Esophagus (tissue), 2 donors: ENCODE measurements around the gene FBXO9. TPM values are rescaled to one million over a fixed set of nuclear protein-coding genes. Genes with fewer than 3 reads are reported as not detected.

Experiments used
- H3K27ac ChIP-seq, 2 donors: one replicate each; pipeline ENCODE4 v1.5.1; 2013; ENCODE audit warnings: low read depth in 2 of 2, mild to moderate bottlenecking in 2 of 2, inconsistent platforms in 1 of 2, low read length in 1 of 2, moderate library complexity in 1 of 2
- H3K27me3 ChIP-seq, 2 donors: one replicate each; pipeline ENCODE4 v1.6.1; 2013; ENCODE audit warnings: low read length in 2 of 2, control low read depth in 1 of 2, mild to moderate bottlenecking in 1 of 2; ENCODE audit not compliant: insufficient read depth in 2 of 2, control insufficient read depth in 1 of 2
- H3K36me3 ChIP-seq, 2 donors: one replicate each; pipeline ENCODE4 v1.6.1; 2013; ENCODE audit warnings: low read length in 1 of 2; ENCODE audit not compliant: control insufficient read depth in 2 of 2, insufficient read depth in 2 of 2
- H3K4me1 ChIP-seq, 2 donors: one replicate each; pipeline ENCODE4 v1.6.1; 2013; ENCODE audit warnings: low read length in 1 of 2; ENCODE audit not compliant: control insufficient read depth in 2 of 2, insufficient read depth in 2 of 2
- H3K4me3 ChIP-seq, 2 donors: one replicate each; pipeline ENCODE4 v1.5.1; 2013; ENCODE audit warnings: low read length in 2 of 2, mild to moderate bottlenecking in 2 of 2, low read depth in 1 of 2, moderate library complexity in 1 of 2
- H3K9me3 ChIP-seq, 2 donors: one replicate each; pipeline ENCODE4 v1.6.1; 2013; ENCODE audit warnings: mild to moderate bottlenecking in 2 of 2, low read depth in 1 of 2, low read length in 1 of 2, moderate library complexity in 1 of 2; ENCODE audit not compliant: control insufficient read depth in 2 of 2, insufficient read depth in 1 of 2
- WGBS, 2 donors: extraction: QIAGEN DNeasy Blood & Tissue Kit; methylation state at CpG; one replicate each; pipeline ENCODE4 v1.1.7; 2013; 5-methylcytosine and 5-hydroxymethylcytosine counted together
- polyA plus RNA-seq, 2 donors: library from polyadenylated mRNA; stranded (reverse); fragments of 200-250 nt; gene quantifications; one replicate each; pipeline ENCODE4 v1.2.3, GENCODE V29; 2013
- donor health status: healthy with polysubstance abuse.
- donor health status: Bipolar disorder and iron deficiency.

The FBXO9 gene
- polyA plus RNA-seq, 2 donors, result 14.3 to 43.1 TPM

- 86 to 90% methylated on average over 3 of the region's 3 CpGs for WGBS, 2 donors
Measured at GRCh38 chr6:53103993-53104675, 38.9 kb downstream of the FBXO9 start.

GRCh38 chr6:53104916-53105315 is 39.7 kb downstream of the FBXO9 start:
- H3K36me3 ChIP-seq, result peaks cover 0 to 7% of the 10 kb centered on the region in 2 donors
- no peaks in the 10 kb centered on the region for H3K9me3 ChIP-seq
- H3K27me3 ChIP-seq, result no peaks in the 10 kb centered on the region
- H3K4me3 ChIP-seq, result no peak overlapping the region
- H3K27ac ChIP-seq, result no peak overlapping the region
- H3K4me1 ChIP-seq, result no peaks in the 10 kb centered on the region

More at GRCh38 chr6:53103993-53104675, 38.9 kb downstream of the FBXO9 start:
- no peaks in the 10 kb centered on the region for H3K27me3 ChIP-seq
- no peaks in the 10 kb centered on the region for H3K4me1 ChIP-seq
- no peak overlapping the region for H3K4me3 ChIP-seq
- no peaks in the 10 kb centered on the region for H3K9me3 ChIP-seq
- H3K36me3 ChIP-seq, result peaks cover 0 to 8% of the 10 kb centered on the region in 2 donors
- H3K27ac ChIP-seq, result no peak overlapping the region

- Histone ChIP-seq H3K9me3 (no peaks in the 10 kb centered on the region), H3K27ac (no peak overlapping the region), H3K36me3 (no peaks in the 10 kb centered on the region), H3K4me3 (no peak overlapping the region), H3K4me1 (no peaks in the 10 kb centered on the region), H3K27me3 (no peaks in the 10 kb centered on the region)
- WGBS, 2 donors, result 71 to 75% methylated on average over 4 of the region's 4 CpGs
Measured at GRCh38 chr6:53107091-53107490, 41.9 kb downstream of the FBXO9 start.

- no peaks in the 10 kb centered on the region for H3K9me3 ChIP-seq
- H3K27ac ChIP-seq, result no peak overlapping the region
- WGBS, 2 donors, result 88% methylated on average over 2 of the region's 2 CpGs
- H3K4me1 ChIP-seq, result no peaks in the 10 kb centered on the region
- no peak overlapping the region for H3K4me3 ChIP-seq
- no peaks in the 10 kb centered on the region for H3K36me3 ChIP-seq
- no peaks in the 10 kb centered on the region for H3K27me3 ChIP-seq
Measured at GRCh38 chr6:53109612-53110011, 44.4 kb downstream of the FBXO9 start.

GRCh38 chr6:53111865-53112264 is 46.7 kb downstream of the FBXO9 start:
- Histone ChIP-seq H3K4me3 (no peak overlapping the region), H3K27ac (no peak overlapping the region), H3K4me1 (no peaks in the 10 kb centered on the region), H3K27me3 (no peaks in the 10 kb centered on the region), H3K9me3 (no peaks in the 10 kb centered on the region), H3K36me3 (no peaks in the 10 kb centered on the region)
- 56 to 60% methylated on average over 6 of the region's 6 CpGs for WGBS, 2 donors

- no peak overlapping the region for H3K27ac ChIP-seq
- H3K36me3 ChIP-seq, result no peaks in the 10 kb centered on the region
- H3K4me3 ChIP-seq, result no peak overlapping the region
- no peaks in the 10 kb centered on the region for H3K27me3 ChIP-seq
- no peaks in the 10 kb centered on the region for H3K4me1 ChIP-seq
- H3K9me3 ChIP-seq, result no peaks in the 10 kb centered on the region
Measured at GRCh38 chr6:53112404-53112803, 47.2 kb downstream of the FBXO9 start.

GRCh38 chr6:53112871-53113270 is 47.7 kb downstream of the FBXO9 start:
- 25 to 30% methylated on average over 1 of the region's 1 CpG for WGBS, 2 donors
- H3K27me3 ChIP-seq, result no peaks in the 10 kb centered on the region
- no peaks in the 10 kb centered on the region for H3K9me3 ChIP-seq
- peak overlapping the region in 1 of 2 donors; percentile 23 for H3K27ac ChIP-seq
- H3K36me3 ChIP-seq, result no peaks in the 10 kb centered on the region
- no peak overlapping the region for H3K4me3 ChIP-seq
- H3K4me1 ChIP-seq, result no peaks in the 10 kb centered on the region

- 58 to 77% methylated on average over 4 of the region's 4 CpGs for WGBS, 2 donors
- H3K36me3 ChIP-seq, result no peaks in the 10 kb centered on the region
- H3K27ac ChIP-seq, result no peak overlapping the region
- no peaks in the 10 kb centered on the region for H3K9me3 ChIP-seq
- no peaks in the 10 kb centered on the region for H3K27me3 ChIP-seq
- no peak overlapping the region for H3K4me3 ChIP-seq
- H3K4me1 ChIP-seq, result no peaks in the 10 kb centered on the region
Measured at GRCh38 chr6:53113742-53114141, 48.5 kb downstream of the FBXO9 start.

- no peak overlapping the region for H3K4me3 ChIP-seq
- no peak overlapping the region for H3K27ac ChIP-seq
- no peaks in the 10 kb centered on the region for H3K36me3 ChIP-seq
- peaks cover 0 to 3% of the 10 kb centered on the region in 2 donors for H3K4me1 ChIP-seq
- H3K27me3 ChIP-seq, result no peaks in the 10 kb centered on the region
- no peaks in the 10 kb centered on the region for H3K9me3 ChIP-seq
- 94% methylated on average over 1 of the region's 1 CpG for whole genome bisulfite sequencing, 2 donors
Measured at GRCh38 chr6:53115113-53115512, 49.9 kb downstream of the FBXO9 start.

- no peaks in the 10 kb centered on the region for H3K27me3 ChIP-seq
- no peaks in the 10 kb centered on the region for H3K9me3 ChIP-seq
- H3K4me3 ChIP-seq, result no peak overlapping the region
- H3K4me1 ChIP-seq, result peaks cover 0 to 3% of the 10 kb centered on the region in 2 donors
- 89 to 93% methylated on average over 2 of the region's 2 CpGs for WGBS, 2 donors
- no peak overlapping the region for H3K27ac ChIP-seq
- H3K36me3 ChIP-seq, result no peaks in the 10 kb centered on the region
Measured at GRCh38 chr6:53115741-53116140, 50.5 kb downstream of the FBXO9 start.
